Measurements from ENCODE around the gene NPM3.
A peak's percentile ranks its signal among the peaks of the same experiment; 100 is the strongest.
"Not testable (repeated sequence)": the region's sequence is repeated elsewhere in the genome, so short reads cannot be mapped to it uniquely, and the experiment has no call there.

Gene NPM3

GRCh38 chr10:101797403-101798059, 14.3 kb upstream of the NPM3 start:
- DNase-seq = no peak

GRCh38 chr10:101793526-101793925, 10.3 kb upstream of the NPM3 start:
- DNase-seq = no peak

DNA sequence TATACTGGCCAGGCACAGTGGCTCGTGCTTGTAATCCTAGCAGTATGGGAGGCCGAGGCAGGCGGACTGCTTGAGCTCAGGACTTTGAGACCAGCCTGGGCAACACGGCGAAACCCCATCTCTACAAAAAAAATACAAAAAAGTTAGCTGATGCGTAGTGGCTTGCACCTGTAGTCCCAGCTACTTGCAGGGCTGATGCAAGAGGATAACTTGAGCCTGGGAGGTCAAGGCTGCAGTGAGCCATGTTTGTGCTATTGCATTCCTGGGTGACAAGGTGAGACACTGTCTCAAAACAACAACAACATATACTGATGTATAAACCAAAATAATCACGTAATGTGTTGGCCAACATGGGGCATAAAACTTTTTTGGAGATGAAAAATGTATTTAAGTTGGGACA, 6.4 kb upstream of the NPM3 start:
- no peak for DNase-seq

DNA sequence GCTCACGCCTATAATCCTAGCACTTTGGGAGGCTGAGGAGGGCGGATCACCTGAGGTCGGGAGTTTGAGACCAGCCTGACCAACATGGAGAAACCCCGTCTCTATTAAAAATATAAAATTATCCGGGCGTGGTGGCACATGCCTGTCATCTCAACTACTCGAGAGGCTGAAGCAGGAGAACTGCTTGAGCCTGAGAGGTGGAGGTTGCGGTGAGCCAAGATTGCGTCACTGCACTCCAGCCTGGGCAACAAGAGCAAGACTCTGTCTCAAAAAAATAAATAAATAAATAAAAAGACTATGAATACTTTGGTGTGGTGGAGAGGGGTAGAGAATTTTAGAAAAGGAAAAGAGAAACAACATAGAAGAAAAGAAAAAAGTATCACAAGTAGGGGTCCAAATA, 6.0 kb upstream of the NPM3 start:
- not testable (repeated sequence) for DNase-seq

DNA sequence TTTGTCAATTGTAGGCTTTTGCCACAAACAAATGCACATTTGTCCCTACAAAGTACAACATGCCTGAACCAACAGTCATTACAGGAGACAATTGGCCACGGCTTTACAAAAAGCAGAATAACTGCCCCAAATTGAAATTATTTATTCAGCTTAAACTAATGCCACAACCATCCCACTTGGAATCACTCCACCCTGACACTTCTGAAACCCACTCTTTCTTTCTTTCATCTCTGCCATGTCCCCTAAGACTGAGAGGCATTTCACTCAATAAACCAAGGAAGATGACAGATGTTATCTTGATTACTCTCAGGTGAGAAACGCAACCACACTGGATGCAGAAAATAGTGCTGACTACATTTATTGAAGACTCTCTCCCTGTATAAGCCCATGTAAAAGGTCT, 2.6 kb upstream of the NPM3 start:
- no peak for DNase-seq

DNA sequence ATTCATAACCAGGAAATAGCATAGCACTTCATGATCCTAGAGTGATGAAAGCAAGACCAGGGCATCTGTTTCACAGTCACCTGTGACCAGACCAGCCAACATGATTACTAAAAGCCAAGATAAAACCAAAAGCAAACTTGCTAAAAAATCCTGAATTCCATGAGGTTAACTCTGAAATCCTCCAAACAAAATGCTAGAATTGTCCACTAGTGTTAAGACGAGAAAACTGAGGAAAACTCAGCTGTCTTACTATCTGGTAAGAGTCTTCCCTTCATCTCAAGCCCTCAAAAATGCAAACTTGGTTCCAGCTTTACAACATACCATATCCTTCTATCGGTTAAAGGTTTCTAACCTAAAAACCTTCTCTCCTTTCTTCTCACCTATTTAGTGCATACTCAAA, 1.3 kb upstream of the NPM3 start:
- no peak for DNase-seq

- no peak for DNase-seq
Measured at GRCh38 chr10:101783736-101784118, 481 bp upstream of the NPM3 start.

DNA sequence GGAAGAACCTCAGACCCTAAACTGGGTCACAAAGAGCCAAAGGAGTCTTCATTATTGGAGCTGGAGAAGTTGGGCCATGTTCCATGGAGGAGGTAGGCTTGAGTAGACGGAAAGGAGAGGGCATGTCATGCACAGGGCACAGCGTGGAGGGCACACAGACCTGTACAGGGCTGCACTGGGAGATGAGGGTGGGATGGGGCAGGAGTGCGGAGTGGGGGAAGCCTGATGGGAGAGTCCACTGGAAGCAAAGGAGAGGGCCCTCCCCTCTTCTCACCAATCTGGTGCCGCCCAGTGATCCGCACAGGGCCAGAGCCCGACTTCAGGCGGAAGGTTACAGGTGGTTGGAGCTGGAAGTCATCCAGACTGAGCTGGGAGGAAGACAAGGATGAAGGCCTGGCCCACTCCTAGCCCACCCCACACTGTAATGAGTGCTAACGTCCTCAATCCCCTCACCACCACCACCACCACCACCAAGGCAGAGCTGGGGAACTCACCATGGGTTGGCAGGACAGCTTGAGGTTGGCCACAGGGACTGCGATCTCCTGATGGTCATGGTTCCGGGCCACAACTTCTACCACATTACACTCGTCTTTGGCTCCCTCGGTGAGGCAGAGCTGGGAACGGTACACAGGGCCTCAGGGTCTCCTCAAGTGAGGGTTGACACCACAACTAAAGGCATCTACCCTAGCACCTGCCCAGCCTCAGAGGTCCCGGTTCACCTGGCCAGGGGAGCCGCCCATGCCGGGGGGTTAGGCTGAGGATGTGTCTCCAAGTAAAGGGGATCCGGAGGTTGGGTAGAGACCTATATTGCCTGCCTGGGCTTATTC, 1.0 kb downstream of the NPM3 start:
- no peak for DNase-seq

- no peak for DNase-seq
Measured at GRCh38 chr10:101781655-101781983, 1.6 kb downstream of the NPM3 start.

DNA sequence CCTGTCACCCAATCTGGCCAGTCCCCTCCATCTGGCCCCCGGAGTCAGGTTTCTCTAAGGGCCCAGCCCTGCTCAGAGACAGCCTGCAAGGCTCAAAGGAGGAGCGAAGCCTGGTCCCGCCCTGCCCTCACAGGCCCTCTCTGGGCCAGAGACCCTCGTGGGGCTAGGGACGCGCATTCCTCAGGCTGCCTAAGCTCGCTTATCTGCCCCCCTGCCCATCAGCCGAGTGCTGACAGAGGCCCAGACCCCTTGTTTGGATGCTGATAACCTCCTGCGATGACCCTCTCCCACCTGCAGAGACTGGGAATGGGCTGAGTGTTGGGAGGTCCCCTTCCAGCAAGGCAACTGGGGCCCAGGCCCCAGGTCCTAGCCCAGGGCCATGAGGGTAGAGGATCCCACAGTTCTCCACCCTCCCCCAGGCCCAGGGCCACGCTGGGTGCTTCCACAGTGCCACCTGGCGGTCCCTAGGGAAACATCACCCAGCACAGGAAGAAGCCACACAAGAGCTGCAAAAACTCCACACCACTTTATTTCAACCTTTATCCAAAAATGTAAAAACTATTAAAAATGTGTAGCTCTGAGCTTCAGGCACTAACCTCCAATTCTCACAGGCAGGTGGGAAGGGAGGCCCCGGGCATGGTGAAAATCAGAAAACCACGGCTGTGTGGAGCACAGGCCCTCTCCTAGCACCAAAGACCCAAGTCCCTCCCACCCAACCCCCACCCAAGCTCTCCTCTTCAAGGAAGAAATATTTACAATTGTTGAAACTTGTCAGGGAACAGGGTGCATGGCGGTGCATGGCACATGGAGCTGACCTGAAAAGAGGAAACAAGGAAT, 2.2 kb downstream of the NPM3 start:
- peak; percentile 70 for DNase-seq

GRCh38 chr10:101780187-101780817, 2.9 kb downstream of the NPM3 start:
- no peak for DNase-seq

GRCh38 chr10:101779544-101780186, 3.6 kb downstream of the NPM3 start:
- peak; percentile 74 for DNase-seq

DNA sequence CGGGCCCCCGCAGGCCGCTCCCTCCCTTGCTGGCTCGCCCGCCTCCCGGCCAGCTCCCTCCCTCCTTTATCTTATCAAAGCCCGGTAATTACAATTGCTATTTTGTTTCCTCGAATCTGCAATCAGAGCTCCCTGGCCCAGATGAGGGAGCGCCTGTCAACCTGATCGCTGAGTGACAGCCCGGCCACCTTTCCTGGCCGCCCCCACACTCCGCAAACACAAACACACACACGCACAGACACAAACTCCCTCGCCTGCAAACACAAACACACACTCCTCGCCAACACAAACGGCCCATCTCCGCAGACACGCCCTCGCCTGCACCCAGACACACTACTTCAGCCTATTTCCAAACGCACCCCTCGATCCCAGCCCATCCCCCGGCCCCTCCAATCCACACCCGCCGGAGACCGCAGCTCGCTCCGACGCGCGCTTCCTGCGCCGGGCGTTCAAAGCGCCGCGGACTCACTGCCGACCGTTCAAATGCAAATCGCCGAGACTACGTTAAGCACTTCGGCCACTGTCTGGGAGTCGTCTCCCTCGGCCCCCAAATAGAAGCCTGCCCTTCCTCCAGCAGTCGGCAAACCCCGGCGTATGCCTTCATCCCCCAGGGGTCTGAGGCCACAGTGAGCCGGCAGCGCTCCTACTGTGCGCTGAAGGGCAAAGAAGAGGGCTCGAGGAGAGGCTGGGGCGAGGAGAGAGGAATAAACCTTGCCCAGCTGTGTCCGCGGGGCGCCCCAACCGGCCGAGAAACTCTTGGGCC, 4.3 kb downstream of the NPM3 start:
- peak; percentile 13 for DNase-seq

DNA sequence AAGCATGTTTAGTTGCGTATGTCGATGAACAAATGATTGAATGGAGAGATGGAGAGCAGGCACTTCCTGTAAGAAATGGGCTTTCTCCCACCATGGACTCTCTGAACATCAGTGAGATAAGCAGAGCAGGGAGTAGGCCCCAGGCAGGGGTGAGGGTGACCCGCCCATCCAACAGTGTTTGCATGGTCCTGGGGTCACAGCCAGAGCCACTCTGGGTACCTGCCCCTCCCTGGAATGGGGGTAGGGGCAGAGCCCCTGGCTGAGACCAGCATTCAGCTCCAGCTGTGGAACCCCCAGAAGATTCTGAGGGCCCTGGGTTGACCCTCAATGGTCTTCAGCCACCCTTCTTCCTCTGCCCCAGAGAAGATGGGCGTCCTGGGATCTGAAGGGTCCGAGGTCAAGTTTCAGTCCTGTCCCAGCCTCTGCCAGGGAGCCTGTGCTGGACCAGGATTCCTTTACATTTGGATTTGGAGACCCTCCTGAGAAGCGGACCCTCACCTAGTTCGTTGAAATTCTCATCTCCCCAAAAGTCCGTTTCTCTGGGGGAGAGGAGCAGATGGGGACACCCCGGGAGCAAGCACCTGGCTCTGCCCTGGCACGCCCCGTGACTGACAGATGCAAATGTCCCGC, 5.0 kb downstream of the NPM3 start:
- no peak for DNase-seq

GRCh38 chr10:101777619-101778145, 5.6 kb downstream of the NPM3 start:
- DNase-seq = no peak

GRCh38 chr10:101776161-101776817, 7.0 kb downstream of the NPM3 start:
- no peak for DNase-seq

DNA sequence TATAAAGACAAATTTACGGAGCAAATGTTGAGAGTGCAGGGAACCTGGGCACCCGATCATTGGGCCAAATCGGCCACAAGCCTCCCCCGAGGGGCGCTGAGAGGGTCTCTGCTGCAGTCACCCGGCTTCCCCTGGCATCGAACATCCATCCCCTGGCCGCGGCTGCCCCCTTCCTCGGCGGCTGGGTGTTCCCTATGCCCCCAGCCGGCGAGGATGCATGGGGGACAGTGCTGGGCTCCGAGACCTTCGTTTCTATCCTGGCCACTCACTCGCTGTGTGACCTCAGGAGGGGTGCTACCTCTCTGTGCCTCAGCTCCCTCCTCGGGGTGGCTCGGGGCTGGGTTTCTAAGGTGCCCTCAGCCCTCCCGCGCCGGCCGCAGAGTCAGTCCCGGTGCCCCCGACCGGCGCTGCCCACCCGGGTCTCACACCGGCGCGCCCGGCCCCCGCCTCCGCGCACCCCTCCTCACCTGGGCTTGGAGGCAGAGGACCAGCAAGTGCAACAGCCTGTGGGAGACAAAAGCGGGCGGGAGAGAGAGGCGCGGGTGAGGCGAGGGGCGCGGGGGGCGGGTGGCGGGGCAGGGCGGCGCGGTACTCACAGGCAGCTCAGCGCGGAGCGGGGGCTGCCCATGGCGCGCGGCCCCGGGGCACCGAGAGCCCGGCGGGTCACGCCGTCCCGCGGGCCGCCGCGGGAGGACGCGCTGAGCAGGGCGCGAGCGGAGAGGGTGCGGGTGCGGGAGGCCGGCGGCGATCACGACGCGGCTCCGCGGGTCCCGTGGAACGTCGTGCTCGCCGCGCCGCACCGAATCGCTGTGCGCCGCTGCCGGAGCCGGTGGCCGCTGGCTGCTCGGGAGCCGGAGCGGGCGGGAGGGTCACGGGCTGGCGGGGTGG, 7.7 kb downstream of the NPM3 start, which contains the start of gene FGF8:
FGF8 (minus strand) TSS at position 842 of the 888 bp plus-strand sequence; CDS start at position 628, 214 bp downstream.
- no peak for DNase-seq

DNA sequence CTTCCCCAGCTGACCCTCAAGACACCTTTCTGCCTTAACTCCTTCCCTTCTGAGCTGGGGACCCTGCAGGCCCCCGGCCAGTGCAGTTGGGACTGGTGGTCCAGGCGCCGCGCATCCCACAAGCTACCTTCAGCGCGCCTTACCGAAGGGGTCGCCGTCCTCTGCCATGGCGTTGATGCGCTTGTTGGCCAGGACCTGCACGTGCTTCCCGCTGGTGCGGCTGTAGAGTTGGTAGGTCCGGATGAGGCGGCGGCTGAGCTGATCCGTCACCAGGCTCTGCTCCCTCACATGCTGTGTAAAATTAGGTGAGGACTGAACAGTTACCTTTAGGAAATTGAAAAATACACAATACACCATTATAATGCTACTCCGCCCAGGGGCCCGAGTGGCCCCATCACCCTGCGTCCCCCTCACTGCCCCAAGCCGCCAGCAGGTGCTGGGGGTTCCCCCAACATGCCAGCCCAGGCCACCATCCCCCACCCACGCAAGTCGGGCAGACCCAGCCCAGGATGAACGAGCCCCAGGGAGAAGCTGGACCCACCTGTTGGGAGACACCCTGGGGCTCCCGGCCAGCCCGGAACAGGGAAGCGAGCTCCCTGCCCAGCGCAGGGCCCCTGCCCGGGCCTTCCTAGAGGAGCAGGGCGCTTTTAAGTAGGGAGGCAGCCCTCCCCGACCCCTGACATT, 8.5 kb downstream of the NPM3 start:
- no peak for DNase-seq
